Breast epithelium (tissue), 3 donors: Measurements from ENCODE around the gene PLA2G4A.

Experiments
- POLR2A ChIP-seq: fragments of 450-650 bp; IDR thresholded peaks from one replicate; pipeline ENCODE4 v1.6.1; 2016; ENCODE audit warnings: antibody characterized with exemption, mild to moderate bottlenecking, moderate library complexity
- POLR2AphosphoS5 ChIP-seq, 3 donors: sonication (generic); formaldehyde crosslinking; IDR thresholded peaks; one replicate each; pipeline ENCODE4 v1.6.1; 2017; ENCODE audit warnings: antibody characterized with exemption in 3 of 3
- TF ChIP-seq, protein P1 (sequence below), 3 donors: fragments of 450-650 bp; IDR thresholded peaks; one replicate each; pipeline ENCODE4 v1.5.1; 2016 to 2017; ENCODE audit warnings: antibody characterized with exemption in 3 of 3, mild to moderate bottlenecking in 3 of 3, moderate library complexity in 3 of 3

DNA sequence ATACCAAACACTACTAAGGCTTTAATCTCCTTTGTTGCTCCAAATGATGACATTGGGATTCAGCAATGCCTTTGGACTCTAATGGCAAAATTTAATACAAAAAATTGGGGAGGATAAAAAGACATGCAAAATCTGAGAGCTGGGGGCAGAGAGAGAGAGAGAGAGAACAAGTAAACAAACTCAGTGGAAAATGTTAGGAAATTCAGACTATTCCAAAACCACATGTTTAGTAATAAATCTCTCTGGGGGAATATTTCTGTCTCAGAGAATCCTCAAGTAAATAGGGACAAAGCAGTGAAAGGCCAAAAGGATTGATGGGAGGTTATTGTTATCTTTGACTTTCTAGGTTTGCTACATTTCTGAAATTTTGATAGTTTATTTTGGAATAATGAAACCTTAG is 65.7 kb downstream of the PLA2G4A start:
- TF ChIP-seq, protein P1, sequence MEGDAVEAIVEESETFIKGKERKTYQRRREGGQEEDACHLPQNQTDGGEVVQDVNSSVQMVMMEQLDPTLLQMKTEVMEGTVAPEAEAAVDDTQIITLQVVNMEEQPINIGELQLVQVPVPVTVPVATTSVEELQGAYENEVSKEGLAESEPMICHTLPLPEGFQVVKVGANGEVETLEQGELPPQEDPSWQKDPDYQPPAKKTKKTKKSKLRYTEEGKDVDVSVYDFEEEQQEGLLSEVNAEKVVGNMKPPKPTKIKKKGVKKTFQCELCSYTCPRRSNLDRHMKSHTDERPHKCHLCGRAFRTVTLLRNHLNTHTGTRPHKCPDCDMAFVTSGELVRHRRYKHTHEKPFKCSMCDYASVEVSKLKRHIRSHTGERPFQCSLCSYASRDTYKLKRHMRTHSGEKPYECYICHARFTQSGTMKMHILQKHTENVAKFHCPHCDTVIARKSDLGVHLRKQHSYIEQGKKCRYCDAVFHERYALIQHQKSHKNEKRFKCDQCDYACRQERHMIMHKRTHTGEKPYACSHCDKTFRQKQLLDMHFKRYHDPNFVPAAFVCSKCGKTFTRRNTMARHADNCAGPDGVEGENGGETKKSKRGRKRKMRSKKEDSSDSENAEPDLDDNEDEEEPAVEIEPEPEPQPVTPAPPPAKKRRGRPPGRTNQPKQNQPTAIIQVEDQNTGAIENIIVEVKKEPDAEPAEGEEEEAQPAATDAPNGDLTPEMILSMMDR (IDR thresholded peaks at IDR 0.05), result no peak
- TF ChIP-seq POLR2AphosphoS5 (IDR thresholded peaks at IDR 0.05) (no peak), POLR2A (no peak)
